ENCODE data around the gene SFRP5.

The SFRP5 gene, protein sequence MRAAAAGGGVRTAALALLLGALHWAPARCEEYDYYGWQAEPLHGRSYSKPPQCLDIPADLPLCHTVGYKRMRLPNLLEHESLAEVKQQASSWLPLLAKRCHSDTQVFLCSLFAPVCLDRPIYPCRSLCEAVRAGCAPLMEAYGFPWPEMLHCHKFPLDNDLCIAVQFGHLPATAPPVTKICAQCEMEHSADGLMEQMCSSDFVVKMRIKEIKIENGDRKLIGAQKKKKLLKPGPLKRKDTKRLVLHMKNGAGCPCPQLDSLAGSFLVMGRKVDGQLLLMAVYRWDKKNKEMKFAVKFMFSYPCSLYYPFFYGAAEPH

GRCh38 chr10:97771913-97772823 is at the start of gene SFRP5:
Gene SFRP5, minus strand, starts transcription at chr10:97771999. Its CDS starts 166 bp downstream, at chr10:97771833.
- TF ChIP-seq CTCF (IDR thresholded peaks at IDR 0.05; ENCODE audit: low read depth, low read length), result no peak
- H3K4me3 ChIP-seq (ENCODE audit: low read depth, low read length), result no peak within 1 kb of the TSS
- DNase-seq (ENCODE audit: low read depth, low spot score), result no peak
- in situ Hi-C loops (cut with HindIII; ENCODE audit: low sequenced_read_pairs), result no loop called here

GRCh38 chr10:97820096-97820704 is 48.4 kb upstream of the SFRP5 start:
- no peak for DNase-seq (ENCODE audit: low read depth, low spot score)
- TF ChIP-seq CTCF (IDR thresholded peaks at IDR 0.05; ENCODE audit: low read depth, low read length), result no peak
- no peak overlapping the region for H3K4me3 ChIP-seq (ENCODE audit: low read depth, low read length)
- in situ Hi-C loops (cut with HindIII; ENCODE audit: low sequenced_read_pairs), result no loop called here

GRCh38 chr10:97818572-97818971 is 46.8 kb upstream of the SFRP5 start:
- H3K4me3 ChIP-seq (ENCODE audit: low read depth, low read length), result no peak overlapping the region
- DNase-seq (ENCODE audit: low read depth, low spot score), result no peak
- no peak for TF ChIP-seq CTCF (IDR thresholded peaks at IDR 0.05; ENCODE audit: low read depth, low read length)
- in situ Hi-C loops (cut with HindIII; ENCODE audit: low sequenced_read_pairs), result no loop called here

DNA sequence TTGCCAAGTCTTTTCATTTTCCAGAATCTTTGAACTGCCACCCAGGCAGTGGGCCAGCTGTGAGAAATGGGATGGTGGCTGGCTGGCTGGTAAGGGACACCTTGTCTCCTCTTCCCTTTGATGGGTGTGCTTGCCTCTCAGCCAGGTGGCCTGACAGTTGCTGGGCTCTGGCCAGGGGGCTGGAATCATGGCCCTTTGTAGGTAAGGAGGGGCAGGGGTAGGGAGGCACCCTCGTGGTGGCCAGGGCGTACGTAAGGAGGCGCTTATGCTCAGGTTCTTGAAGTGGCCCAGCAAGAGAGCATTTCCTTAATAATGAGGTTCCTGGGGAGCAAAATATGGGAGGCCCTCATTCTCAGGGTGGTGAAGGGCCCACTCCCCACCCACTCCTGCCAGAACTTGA is 44.8 kb upstream of the SFRP5 start:
- TF ChIP-seq CTCF (IDR thresholded peaks at IDR 0.05; ENCODE audit: low read depth, low read length), result no peak
- H3K4me3 ChIP-seq (ENCODE audit: low read depth, low read length), result no peak overlapping the region
- in situ Hi-C loops (cut with HindIII; ENCODE audit: low sequenced_read_pairs), result no loop called here
- DNase-seq (ENCODE audit: low read depth, low spot score), result no peak

DNA sequence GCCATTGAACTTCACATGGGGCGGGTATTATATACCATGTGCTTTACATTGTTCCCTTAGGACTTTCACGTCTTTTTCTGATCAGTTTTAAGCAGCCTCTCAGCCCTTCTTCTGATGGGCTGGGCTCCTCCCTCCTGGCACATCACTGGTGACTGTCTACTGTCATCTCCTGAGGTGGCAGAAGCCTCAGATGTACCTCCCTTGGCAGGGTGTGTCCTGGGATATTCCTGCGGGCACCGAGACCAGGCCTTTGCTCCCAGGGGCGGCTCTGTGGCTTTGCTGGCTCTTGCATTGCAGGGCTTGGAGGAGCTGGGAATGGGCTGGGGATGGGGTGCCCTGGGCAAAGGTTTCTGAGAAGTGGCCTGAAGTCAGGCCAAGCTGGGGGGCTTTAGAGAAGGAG is 43.2 kb upstream of the SFRP5 start:
- in situ Hi-C loops (cut with HindIII; ENCODE audit: low sequenced_read_pairs), result no loop called here
- no peak overlapping the region for H3K4me3 ChIP-seq (ENCODE audit: low read depth, low read length)
- no peak for TF ChIP-seq CTCF (IDR thresholded peaks at IDR 0.05; ENCODE audit: low read depth, low read length)
- DNase-seq (ENCODE audit: low read depth, low spot score), result no peak

GRCh38 chr10:97813311-97813710 is 41.5 kb upstream of the SFRP5 start:
- TF ChIP-seq CTCF (IDR thresholded peaks at IDR 0.05; ENCODE audit: low read depth, low read length), result no peak
- in situ Hi-C loops (cut with HindIII; ENCODE audit: low sequenced_read_pairs), result no loop called here
- no peak for DNase-seq (ENCODE audit: low read depth, low spot score)
- no peak overlapping the region for H3K4me3 ChIP-seq (ENCODE audit: low read depth, low read length)
